HepG2 (cell line): ENCODE data around the gene ENO3. TPM values are rescaled to one million over a fixed set of nuclear protein-coding genes. Genes with fewer than 3 reads are reported as not detected.

ENCODE experiments used
- ATAC-seq: fragments of 200-7000 bp; cut with Tn5 transposase; 3 replicates; pipeline ENCODE4 v1.9.1; 2020; ENCODE audit warnings: mild to moderate bottlenecking, moderate library complexity
- BruUV-seq: library from RNA; stranded (reverse); fragments of 400-500 nt; replicated peaks from 2 replicates; lab custom pipeline; 2021; lab: Mats Ljungman, UMichigan
- CTCF ChIA-PET: fragments of 300-600 bp; formaldehyde crosslinking; extraction: SDS; loops from one replicate; lab custom pipeline; 2021; ENCODE audit warnings: low total read pairs, inconsistent platforms, low intra/inter-chr PET ratio; lab: Yijun Ruan, JAX
- POLR2A ChIA-PET: fragments of 350-600 bp; sonication (Branson Sonifier 250); formaldehyde crosslinking; loops from one replicate; lab custom pipeline; 2020; ENCODE audit warnings: antibody characterized with exemption, inconsistent platforms; lab: Yijun Ruan, JAX
- DNase-seq: peaks from one replicate; pipeline ENCODE4 v3.0.0-alpha.2; 2015; ENCODE audit warnings: low spot score
- FAIRE-seq: peaks from 3 replicates; lab custom pipeline; 2011; peaks lifted over from hg19 to GRCh38; lab: Jason Lieb, UNC
- H2AFZ ChIP-seq: one replicate; pipeline ENCODE4 v1.6.1; 2011; ENCODE audit warnings: low read length, inconsistent platforms
- H3K27ac ChIP-seq: fragments of 300-600 bp; 3 replicates; pipeline ENCODE4 v1.8.0; 2011; ENCODE audit warnings: mixed run types, mild to moderate bottlenecking, mixed read lengths, low read length, inconsistent platforms; ENCODE audit not compliant: insufficient read depth; ENCODE audit errors: extremely low read length
- H3K27me3 ChIP-seq, 2 experiments: fragments of 200-600 bp in 1 of 2; 2 replicates in 1 of 2; 3 replicates in 1 of 2; pipeline versions ENCODE4 v1.6.0 to v1.8.0; 2011; ENCODE audit warnings: low read length in 2 of 2, mild to moderate bottlenecking in 2 of 2, moderate library complexity in 2 of 2, inconsistent platforms in 1 of 2; ENCODE audit not compliant: insufficient read depth in 2 of 2, control insufficient read depth in 1 of 2
- H3K36me3 ChIP-seq, 2 experiments: fragments of 200-600 bp in 1 of 2; replicated peaks in 1 of 2; 2 replicates in 1 of 2; 3 replicates in 1 of 2; pipeline versions ENCODE4 v1.5.1 to v1.8.0; 2011; ENCODE audit warnings: low read length in 2 of 2, inconsistent platforms in 1 of 2; ENCODE audit not compliant: insufficient read depth in 2 of 2, control insufficient read depth in 1 of 2
- H3K4me1 ChIP-seq: 2 replicates; pipeline ENCODE4 v1.5.1; 2012; ENCODE audit warnings: low read length, inconsistent platforms; ENCODE audit not compliant: insufficient read depth
- H3K4me2 ChIP-seq: 2 replicates; pipeline ENCODE4 v1.6.0; 2011; ENCODE audit warnings: low read depth, low read length, inconsistent platforms
- H3K4me3 ChIP-seq, 3 experiments: fragments of 200-600 bp in 1 of 3; sonication (generic), shearing (Covaris generic) in 1 of 3; replicated peaks in 1 of 3; 2 replicates each; pipeline ENCODE4 v1.5.1; 2011 to 2016; ENCODE audit warnings: low read length in 3 of 3, inconsistent platforms in 2 of 3, low read depth in 2 of 3, mild to moderate bottlenecking in 2 of 3, control low read depth in 1 of 3, mixed read lengths in 1 of 3; ENCODE audit not compliant: insufficient read depth in 1 of 3
- H3K79me2 ChIP-seq: one replicate; pipeline ENCODE4 v1.6.1; 2011; ENCODE audit warnings: low read length, inconsistent platforms; ENCODE audit not compliant: insufficient read depth
- H3K9ac ChIP-seq: 2 replicates; pipeline ENCODE4 v1.6.0; 2011; ENCODE audit warnings: mild to moderate bottlenecking, low read depth, low read length, inconsistent platforms; ENCODE audit not compliant: insufficient read depth
- H3K9me3 ChIP-seq: 2 replicates; pipeline ENCODE4 v1.5.1; 2012; ENCODE audit warnings: mild to moderate bottlenecking, low read length
- H4K20me1 ChIP-seq: 2 replicates; pipeline ENCODE4 v1.6.0; 2011; ENCODE audit warnings: inconsistent platforms, mild to moderate bottlenecking, low read length, moderate library complexity; ENCODE audit not compliant: insufficient read depth
- ARHGAP35 ChIP-seq: sonication (generic); formaldehyde crosslinking; IDR thresholded peaks from 2 replicates; pipeline ENCODE4 v1.9.0; 2022; ENCODE audit warnings: mild to moderate bottlenecking, inconsistent platforms, moderate library complexity, missing genetic modification reagents, borderline replicate concordance
- DNMT3B ChIP-seq: conservative IDR thresholded peaks from 2 replicates; pipeline ENCODE4 v1.6.1; 2016; ENCODE audit warnings: missing biosample characterization, control low read depth
- FIP1L1 ChIP-seq: fragments of 200-400 bp; formaldehyde crosslinking; IDR thresholded peaks from 2 replicates; pipeline ENCODE4 v1.6.1; 2018; ENCODE audit warnings: low read depth, mild to moderate bottlenecking, low read length, moderate library complexity, borderline replicate concordance; ENCODE audit not compliant: insufficient read depth
- KLF16 ChIP-seq, 2 experiments: sonication (generic) in 1 of 2; formaldehyde crosslinking in 1 of 2; IDR thresholded peaks; 2 replicates each; pipeline versions ENCODE4 v1.6.1 to v1.8.0; 2016 to 2023; ENCODE audit warnings: missing genetic modification reagents in 2 of 2, missing compliant biosample characterization in 1 of 2
- MAFK ChIP-seq, 2 experiments: IDR thresholded peaks in 1 of 2; conservative IDR thresholded peaks in 1 of 2; 2 replicates each; pipeline ENCODE4 v1.6.1; 2011; ENCODE audit warnings: improper control_type of control experiment in 2 of 2, low read length in 2 of 2
- MED13 ChIP-seq: sonication (generic); formaldehyde crosslinking; IDR thresholded peaks from 2 replicates; pipeline ENCODE4 v1.5.0; 2020; ENCODE audit warnings: missing genetic modification reagents
- MTA1 ChIP-seq: sonication (generic); formaldehyde crosslinking; IDR thresholded peaks from 2 replicates; pipeline ENCODE4 v1.4.0; 2020; ENCODE audit warnings: missing genetic modification reagents, mild to moderate bottlenecking, borderline replicate concordance
- SKIL ChIP-seq: sonication (generic); formaldehyde crosslinking; IDR thresholded peaks from 2 replicates; pipeline ENCODE4 v1.8.0; 2022; ENCODE audit warnings: missing genetic modification reagents, mild to moderate bottlenecking, moderate library complexity, borderline replicate concordance
- TMF1 ChIP-seq: sonication (generic); formaldehyde crosslinking; IDR thresholded peaks from 2 replicates; pipeline ENCODE4 v1.8.1; 2022; ENCODE audit warnings: low read depth, missing genetic modification reagents
- ZFYVE20 ChIP-seq: sonication (generic); formaldehyde crosslinking; IDR thresholded peaks from 2 replicates; pipeline ENCODE4 v1.8.0; 2023; ENCODE audit warnings: low read depth, mild to moderate bottlenecking, moderate library complexity, missing genetic modification reagents, borderline replicate concordance
- ZNF121 ChIP-seq: sonication (generic); formaldehyde crosslinking; IDR thresholded peaks from 2 replicates; pipeline ENCODE4 v1.5.0; 2020; ENCODE audit warnings: mild to moderate bottlenecking, missing genetic modification reagents
- WGBS: methylation state at CpG from one replicate; pipeline ENCODE4 v1.1.6; 2017; ENCODE audit warnings: low lambda C conversion rate; 5-methylcytosine and 5-hydroxymethylcytosine counted together
- in situ Hi-C: cut with HindIII; loops from 2 replicates; pipeline ENCODE4 v1.10.0; 2017; ENCODE audit warnings: low pct_unique_long_range_greater_than_20kb; ENCODE audit not compliant: extremely low pct_ligation_motif_present
- intact Hi-C: fragments of 100-400 bp; cut with micrococcal nuclease; formaldehyde crosslinking; loops from one replicate; pipeline ENCODE4 v1.10.0; 2022; ENCODE audit not compliant: unreplicated experiment
- polyA plus RNA-seq, 8 experiments: library from polyadenylated mRNA; depleted of rRNA in 3 of 8; stranded (reverse) in 7 of 8; unstranded in 1 of 8; fragments of >200 nt; fragmentation: Illumina TruSeq in 4 of 8; extraction: Trizol in 4 of 8; gene quantifications; 2 replicates each; pipeline versions ENCODE4 v1.2.1 to v1.2.3, GENCODE V29; 2011 to 2016; ENCODE audit warnings: low read depth in 4 of 8, missing spikeins in 1 of 8, mixed read lengths in 1 of 8; ENCODE audit not compliant: insufficient read depth in 1 of 8
- total RNA-seq, 5 experiments: library from RNA; depleted of rRNA; stranded (reverse); fragments of >200 nt; fragmentation: Illumina TruSeq; extraction: Trizol; gene quantifications; 2 replicates each; pipeline ENCODE4 v1.2.3, GENCODE V29; 2016; ENCODE audit warnings: low read depth in 1 of 5
- TF ChIP-seq, protein P1 (sequence below): sonication (generic); formaldehyde crosslinking; IDR thresholded peaks from 2 replicates; pipeline ENCODE4 v1.4.0; 2020; ENCODE audit warnings: mild to moderate bottlenecking, low read depth, missing genetic modification reagents

ENO3 gene
- total and polyA plus RNA-seq, 2 of the 13 experiments (the other 11 are each of a cell fraction or from before 2014, with no cell fraction given), result 59.8 to 69.8 TPM

DNA sequence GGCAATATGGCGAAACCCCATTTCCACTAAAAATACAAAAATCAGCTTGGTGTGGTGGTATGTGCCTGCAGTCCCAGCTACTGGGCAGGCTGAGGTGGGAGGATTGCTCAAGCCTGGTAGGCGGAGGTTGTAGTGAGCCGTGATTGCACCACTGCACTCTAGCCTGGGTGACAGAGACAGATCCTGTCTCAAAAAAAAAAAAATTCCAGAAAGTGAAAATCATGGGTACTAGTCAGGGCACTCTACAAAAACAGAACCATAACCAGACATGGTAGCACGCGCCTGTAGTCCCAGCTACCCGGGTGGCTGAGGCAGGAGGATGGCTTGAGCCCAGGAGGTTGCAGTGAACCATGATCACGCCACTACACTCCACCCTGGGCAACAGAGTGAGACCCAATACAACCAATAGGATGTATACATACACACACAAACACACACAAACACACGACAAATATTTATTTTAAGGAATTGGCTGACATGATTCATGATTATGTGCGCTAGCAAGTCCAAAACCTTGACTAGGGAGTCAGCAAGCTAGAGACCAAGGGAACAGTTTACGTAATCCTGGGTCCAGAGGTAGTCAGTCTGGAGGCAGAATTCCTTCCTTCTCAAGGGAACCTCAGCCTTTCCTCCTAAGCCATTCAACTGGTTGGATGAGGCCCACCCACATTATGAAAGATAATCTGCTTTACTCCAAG, 30.4 kb upstream of the ENO3 start (continued):
- TF ChIP-seq ZFYVE20 (CRISPR knock-in tag) (no peak), DNMT3B (CRISPR knock-in tag) (no peak), MTA1 (CRISPR knock-in tag) (no peak), MED13 (CRISPR knock-in tag) (no peak), FIP1L1 (no peak), ARHGAP35 (peak; percentile 39; the same call in 1 of the 2 replicates), TMF1 (CRISPR knock-in tag) (no peak), KLF16 (CRISPR knock-in tag; IDR thresholded peaks at IDR 0.05) (peak in 1 of 2 experiments; percentile 16; a peak in 1 of 4 replicates), MAFK (conservative IDR thresholded peaks at IDR 0.05 in 1 of 2, IDR thresholded peaks at IDR 0.05 in 1 of 2; ENCODE audit: low read length in 2 of 2) (no peak)
- TF ChIP-seq, protein P1, sequence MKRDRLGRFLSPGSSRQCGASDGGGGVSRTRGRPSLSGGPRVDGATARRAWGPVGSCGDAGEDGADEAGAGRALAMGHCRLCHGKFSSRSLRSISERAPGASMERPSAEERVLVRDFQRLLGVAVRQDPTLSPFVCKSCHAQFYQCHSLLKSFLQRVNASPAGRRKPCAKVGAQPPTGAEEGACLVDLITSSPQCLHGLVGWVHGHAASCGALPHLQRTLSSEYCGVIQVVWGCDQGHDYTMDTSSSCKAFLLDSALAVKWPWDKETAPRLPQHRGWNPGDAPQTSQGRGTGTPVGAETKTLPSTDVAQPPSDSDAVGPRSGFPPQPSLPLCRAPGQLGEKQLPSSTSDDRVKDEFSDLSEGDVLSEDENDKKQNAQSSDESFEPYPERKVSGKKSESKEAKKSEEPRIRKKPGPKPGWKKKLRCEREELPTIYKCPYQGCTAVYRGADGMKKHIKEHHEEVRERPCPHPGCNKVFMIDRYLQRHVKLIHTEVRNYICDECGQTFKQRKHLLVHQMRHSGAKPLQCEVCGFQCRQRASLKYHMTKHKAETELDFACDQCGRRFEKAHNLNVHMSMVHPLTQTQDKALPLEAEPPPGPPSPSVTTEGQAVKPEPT (CRISPR knock-in tag), result no peak

- Histone ChIP-seq H3K27me3 (no peaks in the 10 kb centered on the region), H3K9me3 (no peaks in the 10 kb centered on the region), H3K36me3 (no peaks in the 10 kb centered on the region), H3K79me2 (no peaks in the 10 kb centered on the region), H3K27ac (peak overlapping the region; percentile 53), H3K9ac (no peak overlapping the region), H3K4me3 (no peak overlapping the region), H3K4me2 (peak overlapping the region; percentile 75; the same call in 1 of the 2 replicates), H4K20me1 (no peaks in the 10 kb centered on the region), H2AFZ (no peak overlapping the region), H3K4me1 (peaks cover 22% of the 10 kb centered on the region)
- ChIA-PET POLR2A (interaction anchor here (1.0 to 3.0 kb wide), 7 partner anchors 8 to 76 kb away, joined by 3 to 35 read pairs (median 6); partner anchors contain the start of genes ENO3, INCA1, RNF167 and SLC25A11), CTCF (no interaction called here)
- in situ Hi-C loops (no loop called here), intact Hi-C loops (no loop called here)
- no peak for DNase-seq
- no TSS peak for BruUV-seq
- 65% methylated on average over 4 of the region's 4 CpGs for WGBS
- no peak for ATAC-seq
- TF ChIP-seq SKIL (CRISPR knock-in tag) (no peak), ZNF121 (peak; percentile 53; the same call in 1 of the 2 replicates)
- FAIRE-seq, result no peak
These were observed 29.6 kb upstream of the ENO3 start for GRCh38 chr17:4921320-4921719.
